NCI-H69 (cell line): ENCODE measurements around the gene BLOC1S1.
A peak's percentile ranks its signal among the peaks of the same experiment; 100 is the strongest.

Source experiments
- DNase-seq: peaks from one replicate; lab custom pipeline; 2025; lab: John Stamatoyannopoulos, UW

BLOC1S1 gene

GRCh38 chr12:55711786-55712553, 3.9 kb upstream of the BLOC1S1 start:
- no peak for DNase-seq

- no peak for DNase-seq
Measured at GRCh38 chr12:55712700-55713415, 3.0 kb upstream of the BLOC1S1 start.

- DNase-seq: no peak
Measured at GRCh38 chr12:55713721-55714120, 2.1 kb upstream of the BLOC1S1 start.

- DNase-seq: peak; percentile 48
Measured at GRCh38 chr12:55715169-55715764, 579 bp upstream of the BLOC1S1 start.

- no peak for DNase-seq
Measured at GRCh38 chr12:55716582-55716957, 724 bp downstream of the BLOC1S1 start.

- peak; percentile 82 for DNase-seq
Measured at GRCh38 chr12:55717011-55718007, 1.5 kb downstream of the BLOC1S1 start.

GRCh38 chr12:55718015-55718414, 2.2 kb downstream of the BLOC1S1 start:
- DNase-seq: no peak

- no peak for DNase-seq
Measured at GRCh38 chr12:55718624-55719275, 2.9 kb downstream of the BLOC1S1 start.

GRCh38 chr12:55719371-55719770, 3.5 kb downstream of the BLOC1S1 start:
- DNase-seq: no peak

GRCh38 chr12:55720071-55720564, 4.3 kb downstream of the BLOC1S1 start, which contains the start of gene RDH5:
TSS of gene RDH5 (plus strand) at chr12:55720393. CDS start at chr12:55721185, 792 bp downstream.
- DNase-seq: no peak

- peak; percentile 80 for DNase-seq
Measured at GRCh38 chr12:55720894-55721444, 5.1 kb downstream of the BLOC1S1 start.

- no peak for DNase-seq
Measured at GRCh38 chr12:55721601-55722213, 5.9 kb downstream of the BLOC1S1 start.

GRCh38 chr12:55722948-55723347, 7.1 kb downstream of the BLOC1S1 start:
- DNase-seq: no peak

- no peak for DNase-seq
Measured at GRCh38 chr12:55723516-55724225, 7.8 kb downstream of the BLOC1S1 start.

- DNase-seq: peak; percentile 60
Measured at GRCh38 chr12:55724226-55724939, 8.5 kb downstream of the BLOC1S1 start.

- no peak for DNase-seq
Measured at GRCh38 chr12:55724940-55725309, 9.1 kb downstream of the BLOC1S1 start.

GRCh38 chr12:55725556-55725955, 9.7 kb downstream of the BLOC1S1 start:
- no peak for DNase-seq

GRCh38 chr12:55726971-55727370, 11.1 kb downstream of the BLOC1S1 start:
- DNase-seq: no peak

GRCh38 chr12:55727643-55728185, 11.9 kb downstream of the BLOC1S1 start:
- peak; percentile 61 for DNase-seq
